ENCODE results near the gene NCF4.

Gene NCF4

GRCh38 chr22:36850056-36850455 is 10.8 kb upstream of the NCF4 start:
- no peak for DNase-seq (ENCODE audit: low spot score in 2 of 2)
- Histone ChIP-seq H3K9me3 (no peaks in the 10 kb centered on the region), H3K27me3 (ENCODE audit: low read depth) (no peaks in the 10 kb centered on the region), H3K36me3 (replicated peaks) (no peaks in the 10 kb centered on the region), H3K4me1 (no peaks in the 10 kb centered on the region), H3K4me3 (no peak overlapping the region)
- in situ Hi-C loops (cut with MboI; ENCODE audit: low sequenced_read_pairs), result no loop called here

DNA sequence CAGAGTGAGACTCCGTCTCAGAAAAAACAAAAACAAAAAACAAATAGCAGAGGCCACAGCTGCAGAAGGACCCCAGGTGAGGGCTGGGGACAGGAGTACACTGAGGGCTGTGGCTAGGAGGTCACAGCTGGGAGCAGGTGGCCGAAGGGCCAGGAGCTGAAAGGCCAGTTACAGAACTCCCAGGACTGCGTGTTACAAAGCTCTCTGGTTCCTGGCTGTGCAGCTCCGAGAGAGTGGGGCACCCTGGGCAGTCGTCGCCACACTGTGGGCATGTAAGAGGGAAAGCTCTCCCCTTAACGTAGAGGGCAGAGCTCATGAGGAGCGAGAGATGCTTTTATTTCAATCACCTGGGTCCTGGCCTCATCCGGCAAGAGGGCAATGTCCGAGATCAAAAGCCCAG is 10.1 kb upstream of the NCF4 start:
- in situ Hi-C loops (cut with MboI; ENCODE audit: low sequenced_read_pairs), result no loop called here
- DNase-seq (ENCODE audit: low spot score in 2 of 2), result no peak

GRCh38 chr22:36852056-36852973 is 8.5 kb upstream of the NCF4 start:
- H3K9me3 ChIP-seq, result no peaks in the 10 kb centered on the region
- peaks cover 5% of the 10 kb centered on the region; the same call in 1 of the 2 replicates for H3K27me3 ChIP-seq (ENCODE audit: low read depth)
- no peaks in the 10 kb centered on the region for H3K36me3 ChIP-seq (replicated peaks)
- no peak overlapping the region for H3K4me3 ChIP-seq
- DNase-seq (ENCODE audit: low spot score in 2 of 2), result no peak
- in situ Hi-C loops (cut with MboI; ENCODE audit: low sequenced_read_pairs), result no loop called here
- no peaks in the 10 kb centered on the region for H3K4me1 ChIP-seq

More for the DNA sequence above, 10.1 kb upstream of the NCF4 start:
- no peaks in the 10 kb centered on the region for H3K36me3 ChIP-seq (replicated peaks)
- no peaks in the 10 kb centered on the region for H3K9me3 ChIP-seq
- no peak overlapping the region for H3K4me3 ChIP-seq
- H3K27me3 ChIP-seq (ENCODE audit: low read depth), result no peaks in the 10 kb centered on the region
- no peaks in the 10 kb centered on the region for H3K4me1 ChIP-seq

DNA sequence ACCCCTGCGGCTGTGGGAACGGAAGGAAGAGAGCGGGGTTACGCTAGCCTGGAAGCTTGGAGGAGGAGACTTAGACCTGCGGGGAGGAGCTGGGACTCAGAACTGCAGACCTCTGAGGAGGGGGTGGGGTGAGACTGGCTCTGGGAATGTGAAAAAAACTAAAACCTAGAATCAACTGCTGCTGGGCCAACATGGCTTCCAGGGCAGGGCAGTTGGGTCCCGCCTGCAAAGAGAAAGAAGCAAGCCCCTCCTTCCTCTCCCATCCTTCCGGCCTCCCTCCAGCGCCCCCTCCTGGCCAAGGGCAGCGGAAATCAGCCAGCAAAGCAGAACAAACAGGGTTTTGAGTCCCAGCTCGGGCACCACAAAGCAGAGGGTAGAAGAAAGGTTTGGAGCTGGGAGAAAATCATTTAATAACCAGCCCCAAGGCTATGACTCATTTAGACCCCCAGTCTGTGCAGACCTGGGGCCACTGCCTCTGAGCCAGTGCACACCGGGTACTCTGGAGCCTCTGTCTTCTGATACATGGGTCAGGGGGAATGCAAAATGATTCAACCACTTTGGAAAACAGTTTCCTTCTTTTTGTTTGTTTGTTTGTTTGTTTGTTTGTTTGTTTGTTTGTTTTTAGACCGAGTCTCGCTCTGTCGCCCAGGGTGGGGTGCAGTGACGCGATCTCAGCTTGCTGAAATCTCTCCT is 7.3 kb upstream of the NCF4 start:
- Histone ChIP-seq H3K4me3 (no peak overlapping the region), H3K4me1 (no peaks in the 10 kb centered on the region), H3K9me3 (no peaks in the 10 kb centered on the region), H3K27me3 (ENCODE audit: low read depth) (peaks cover 9% of the 10 kb centered on the region; the same call in 1 of the 2 replicates), H3K36me3 (replicated peaks) (no peaks in the 10 kb centered on the region)
- DNase-seq (ENCODE audit: low spot score in 2 of 2), result peak; percentile 27 to 86
- in situ Hi-C loops (cut with MboI; ENCODE audit: low sequenced_read_pairs), result no loop called here

DNA sequence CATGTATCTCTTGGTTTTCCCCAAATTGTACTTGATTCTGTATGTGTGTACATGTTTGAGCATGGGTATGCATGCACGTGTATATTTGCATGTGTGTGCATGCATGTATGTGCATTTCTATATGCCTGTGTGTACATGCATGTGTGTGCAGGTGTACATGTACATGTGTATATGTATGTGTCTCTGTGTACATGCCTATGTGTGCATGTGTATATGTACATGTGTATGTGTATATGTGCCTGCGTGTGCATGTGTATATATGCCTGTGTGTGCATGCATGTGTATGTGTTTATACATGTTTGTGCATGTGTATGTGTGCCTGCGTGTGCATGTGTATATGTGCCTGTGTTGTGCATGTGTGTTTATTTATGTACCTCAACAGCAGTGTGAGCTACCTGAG is 5.3 kb upstream of the NCF4 start:
- H3K9me3 ChIP-seq, result no peaks in the 10 kb centered on the region
- H3K27me3 ChIP-seq (ENCODE audit: low read depth), result peaks cover 11% of the 10 kb centered on the region; the same call in 1 of the 2 replicates
- in situ Hi-C loops (cut with MboI; ENCODE audit: low sequenced_read_pairs), result loop anchor here (5.0 kb wide), 1 partner anchor 308 kb away; no protein-coding TSS in a partner anchor
- no peak for DNase-seq (ENCODE audit: low spot score in 2 of 2)
- no peak overlapping the region for H3K4me3 ChIP-seq
- no peaks in the 10 kb centered on the region for H3K4me1 ChIP-seq
- H3K36me3 ChIP-seq (replicated peaks), result no peaks in the 10 kb centered on the region

DNA sequence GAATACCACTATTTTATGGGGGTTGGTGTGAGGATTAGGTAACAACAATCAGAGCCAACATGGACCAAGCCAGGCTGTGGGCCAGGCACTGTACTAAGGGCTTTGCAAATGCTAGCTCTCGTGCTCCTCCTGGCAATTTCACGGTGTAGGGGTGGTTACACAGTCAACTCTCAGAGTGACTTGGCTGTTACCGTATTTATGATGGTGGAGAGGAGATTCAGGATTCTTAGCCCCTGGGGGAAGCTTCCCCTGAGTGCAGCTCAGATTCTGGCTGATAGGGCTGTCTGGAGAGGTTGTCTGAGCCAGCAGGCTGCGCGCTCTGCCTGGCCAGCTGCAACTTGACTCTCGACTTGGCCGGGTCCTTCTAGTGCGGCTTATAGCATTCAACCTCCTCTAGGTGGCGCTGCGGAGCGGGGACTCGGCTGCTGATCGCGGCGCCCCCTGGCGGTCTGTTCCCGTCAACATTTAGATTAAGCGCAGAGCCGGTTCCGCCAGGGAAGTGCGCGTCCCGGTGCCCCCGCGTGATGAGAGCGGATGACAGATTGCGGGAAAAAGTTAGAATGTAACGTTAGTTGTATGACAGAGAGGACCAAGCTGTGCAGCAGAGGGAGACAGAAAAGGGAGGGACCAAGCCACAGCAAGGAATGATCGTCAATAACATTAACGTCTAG is 4.5 kb upstream of the NCF4 start:
- peaks cover 11% of the 10 kb centered on the region; the same call in 1 of the 2 replicates for H3K27me3 ChIP-seq (ENCODE audit: low read depth)
- H3K36me3 ChIP-seq (replicated peaks), result no peaks in the 10 kb centered on the region
- in situ Hi-C loops (cut with MboI; ENCODE audit: low sequenced_read_pairs), result loop anchor here (5.0 kb wide), 1 partner anchor 309 kb away; no protein-coding TSS in a partner anchor
- H3K9me3 ChIP-seq, result no peaks in the 10 kb centered on the region
- no peak overlapping the region for H3K4me3 ChIP-seq
- H3K4me1 ChIP-seq, result no peaks in the 10 kb centered on the region
- peak; percentile 71 to 93 for DNase-seq (ENCODE audit: low spot score in 2 of 2)

DNA sequence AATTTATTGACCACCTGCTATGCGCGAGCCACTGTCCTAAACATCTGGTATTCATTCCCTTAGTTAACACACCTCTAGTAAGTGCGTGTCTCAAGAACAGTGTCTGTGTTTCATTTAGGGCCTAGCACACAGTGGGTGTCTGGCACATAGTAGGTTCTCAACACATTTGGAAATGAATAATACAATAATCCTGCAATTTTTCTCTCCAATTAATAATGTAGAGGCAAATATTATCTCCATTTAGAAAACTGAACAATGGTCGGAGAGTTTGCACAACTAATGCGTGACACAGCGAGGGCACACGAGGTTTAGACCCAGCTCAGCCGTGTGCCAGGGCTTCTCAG is 4.0 kb upstream of the NCF4 start:
- in situ Hi-C loops (cut with MboI; ENCODE audit: low sequenced_read_pairs), result loop anchor here (5.0 kb wide), 1 partner anchor 309 kb away; no protein-coding TSS in a partner anchor

DNA sequence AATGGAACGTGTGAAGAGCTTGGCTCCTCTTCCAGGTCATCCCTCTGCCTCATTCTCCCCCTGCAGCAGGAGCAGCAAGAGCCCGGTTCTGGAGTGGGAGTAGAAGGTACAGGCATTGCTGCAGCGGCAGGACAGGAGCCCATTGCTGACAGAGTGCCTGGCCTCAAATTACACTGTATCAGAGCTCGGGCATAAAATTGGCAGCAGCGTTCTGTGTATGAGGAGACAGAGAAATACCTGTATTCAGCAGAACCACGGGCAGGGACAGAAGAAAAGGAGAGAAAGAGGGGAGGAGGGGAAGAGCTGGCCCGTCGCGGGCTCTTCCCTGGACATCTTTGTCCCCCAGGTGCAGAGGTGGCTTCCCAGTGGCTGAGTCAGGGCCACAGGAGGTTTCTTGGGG is 2.6 kb upstream of the NCF4 start:
- Histone ChIP-seq H3K27me3 (ENCODE audit: low read depth) (peaks cover 11% of the 10 kb centered on the region; the same call in 1 of the 2 replicates), H3K4me1 (no peaks in the 10 kb centered on the region), H3K36me3 (replicated peaks) (no peaks in the 10 kb centered on the region), H3K4me3 (no peak overlapping the region), H3K9me3 (no peaks in the 10 kb centered on the region)
- in situ Hi-C loops (cut with MboI; ENCODE audit: low sequenced_read_pairs), result loop anchor here (5.0 kb wide), 1 partner anchor 311 kb away; no protein-coding TSS in a partner anchor
- no peak for DNase-seq (ENCODE audit: low spot score in 2 of 2)

More for the DNA sequence above, 4.0 kb upstream of the NCF4 start:
- H3K4me3 ChIP-seq, result no peak overlapping the region
- H3K27me3 ChIP-seq (ENCODE audit: low read depth), result peaks cover 11% of the 10 kb centered on the region; the same call in 1 of the 2 replicates
- H3K36me3 ChIP-seq (replicated peaks), result no peaks in the 10 kb centered on the region
- H3K9me3 ChIP-seq, result no peaks in the 10 kb centered on the region
- DNase-seq (ENCODE audit: low spot score in 2 of 2), result no peak
- no peaks in the 10 kb centered on the region for H3K4me1 ChIP-seq

GRCh38 chr22:36858966-36859365 is 1.8 kb upstream of the NCF4 start:
- Histone ChIP-seq H3K27me3 (ENCODE audit: low read depth) (peaks cover 11% of the 10 kb centered on the region; the same call in 1 of the 2 replicates), H3K9me3 (no peaks in the 10 kb centered on the region), H3K36me3 (replicated peaks) (no peaks in the 10 kb centered on the region), H3K4me3 (no peak overlapping the region), H3K4me1 (no peaks in the 10 kb centered on the region)
- in situ Hi-C loops (cut with MboI; ENCODE audit: low sequenced_read_pairs), result loop anchor here (5.0 kb wide), 1 partner anchor 312 kb away; no protein-coding TSS in a partner anchor
- DNase-seq (ENCODE audit: low spot score in 2 of 2), result no peak

GRCh38 chr22:36860017-36860416 is 789 bp upstream of the NCF4 start:
- Histone ChIP-seq H3K4me1 (no peaks in the 10 kb centered on the region), H3K27me3 (ENCODE audit: low read depth) (peaks cover 11% of the 10 kb centered on the region; the same call in 1 of the 2 replicates), H3K4me3 (no peak overlapping the region), H3K36me3 (replicated peaks) (no peaks in the 10 kb centered on the region), H3K9me3 (no peaks in the 10 kb centered on the region)
- DNase-seq (ENCODE audit: low spot score in 2 of 2), result no peak
- in situ Hi-C loops (cut with MboI; ENCODE audit: low sequenced_read_pairs), result no loop called here

DNA sequence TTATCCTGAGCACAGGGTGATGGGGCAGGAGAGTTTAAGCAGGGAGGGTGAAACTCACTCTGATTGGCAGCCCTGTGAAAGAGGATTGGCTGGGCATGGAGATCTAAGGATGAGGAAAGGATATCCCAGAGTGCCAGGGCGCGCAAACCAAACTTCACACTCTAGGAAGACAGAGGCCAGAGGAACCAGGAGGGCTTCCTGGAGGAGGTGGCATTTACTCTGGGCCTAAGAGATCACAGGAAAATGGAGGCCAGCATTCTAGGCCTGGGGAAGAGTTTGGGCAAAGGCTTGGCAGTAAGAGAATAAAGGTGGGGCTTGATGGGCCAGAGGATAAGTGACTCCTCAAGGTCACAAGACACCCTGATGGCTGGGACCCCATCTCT is 377 bp upstream of the NCF4 start:
- no peak overlapping the region for H3K4me3 ChIP-seq
- no peak for DNase-seq (ENCODE audit: low spot score in 2 of 2)
- no peaks in the 10 kb centered on the region for H3K9me3 ChIP-seq
- H3K27me3 ChIP-seq (ENCODE audit: low read depth), result peaks cover 11% of the 10 kb centered on the region; the same call in 1 of the 2 replicates
- no peaks in the 10 kb centered on the region for H3K4me1 ChIP-seq
- in situ Hi-C loops (cut with MboI; ENCODE audit: low sequenced_read_pairs), result no loop called here
- no peaks in the 10 kb centered on the region for H3K36me3 ChIP-seq (replicated peaks)

DNA sequence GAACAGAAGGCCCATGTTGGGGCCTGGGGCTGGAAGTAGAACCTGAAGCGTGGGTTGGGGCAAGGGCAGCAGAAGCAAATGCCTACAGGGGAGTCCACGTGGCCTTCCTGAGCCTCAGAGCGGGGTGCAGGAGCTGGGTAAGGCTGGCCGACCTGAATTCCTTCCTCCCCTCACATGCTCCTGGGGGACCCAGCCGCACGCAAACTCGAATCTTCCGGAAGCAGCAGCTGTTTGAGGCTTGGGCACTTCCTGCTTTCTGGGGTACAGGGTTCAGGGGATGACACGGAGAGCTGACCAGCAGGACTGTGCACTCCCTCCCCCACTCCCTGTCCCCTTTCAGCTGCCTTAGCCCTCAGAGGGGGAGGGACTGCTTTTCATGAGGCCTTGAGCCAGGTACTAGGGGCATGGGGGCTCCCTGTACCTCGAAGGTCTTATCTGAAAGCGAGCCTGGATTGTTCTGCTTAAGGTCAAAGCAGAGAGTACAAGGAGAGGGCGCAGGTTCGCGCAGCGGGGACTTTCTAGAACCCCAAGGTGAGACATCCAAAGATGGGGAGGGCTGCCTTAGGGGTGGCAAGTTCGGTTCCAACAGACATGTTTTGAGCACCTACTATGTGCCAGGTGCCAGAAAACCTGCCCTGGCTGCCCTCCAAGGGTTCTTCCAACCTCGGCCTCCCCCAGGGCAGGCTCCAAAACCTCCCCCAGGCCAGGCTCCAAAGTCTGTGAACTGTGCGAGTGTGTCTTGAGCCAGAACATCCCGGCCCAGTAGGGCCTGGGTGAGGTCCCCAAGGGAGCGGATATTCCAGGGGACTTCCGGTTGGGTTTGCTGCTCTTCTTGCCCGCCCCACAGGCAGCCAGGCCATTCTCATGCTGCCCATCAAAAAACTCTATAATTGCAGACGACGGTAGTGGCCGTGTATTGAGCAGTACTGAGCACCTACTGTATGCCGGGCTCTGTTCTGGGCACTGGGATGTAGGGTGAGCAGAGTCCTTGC is 1.7 kb downstream of the NCF4 start:
- no peak for DNase-seq (ENCODE audit: low spot score in 2 of 2)
- no peak overlapping the region for H3K4me3 ChIP-seq
- peaks cover 4% of the 10 kb centered on the region; the same call in 1 of the 2 replicates for H3K27me3 ChIP-seq (ENCODE audit: low read depth)
- no peaks in the 10 kb centered on the region for H3K9me3 ChIP-seq
- H3K4me1 ChIP-seq, result no peaks in the 10 kb centered on the region
- in situ Hi-C loops (cut with MboI; ENCODE audit: low sequenced_read_pairs), result no loop called here
- no peaks in the 10 kb centered on the region for H3K36me3 ChIP-seq (replicated peaks)
